GM12878 (cell line): Measurements from ENCODE around the gene KLRC2. TPM values are rescaled to one million over a fixed set of nuclear protein-coding genes. Genes with fewer than 3 reads are reported as not detected.
A peak's percentile ranks its signal among the peaks of the same experiment; 100 is the strongest.

ENCODE experiments used
- BRCA1 ChIP-seq: IDR thresholded peaks from 2 replicates; pipeline ENCODE4 v1.6.1; 2011; ENCODE audit warnings: low read depth, low read length, improper control_type of control experiment
- CEBPB ChIP-seq, 2 experiments: fragments of 150-350 bp in 1 of 2; IDR thresholded peaks; 2 replicates each; pipeline ENCODE4 v1.6.1; 2012 to 2014; ENCODE audit warnings: low read depth in 2 of 2, low read length in 2 of 2, borderline replicate concordance in 1 of 2, inconsistent platforms in 1 of 2
- EGR1 ChIP-seq, 2 experiments: IDR thresholded peaks; 1 replicate in 1 of 2; 2 replicates in 1 of 2; pipeline ENCODE4 v1.6.1; 2011 to 2012; ENCODE audit warnings: low read depth in 2 of 2, low read length in 2 of 2, borderline replicate concordance in 1 of 2, mild to moderate bottlenecking in 1 of 2, moderate library complexity in 1 of 2
- EZH2 ChIP-seq: IDR thresholded peaks from 2 replicates; pipeline ENCODE4 v1.6.1; 2012; ENCODE audit warnings: low read depth, mild to moderate bottlenecking, control low read depth, inconsistent platforms, low read length, borderline replicate concordance; ENCODE audit not compliant: control insufficient read depth
- HCFC1 ChIP-seq: fragments of 150-350 bp; IDR thresholded peaks from 2 replicates; pipeline ENCODE4 v1.6.1; 2014; ENCODE audit warnings: low read length
- MYC ChIP-seq: IDR thresholded peaks from 2 replicates; pipeline ENCODE4 v1.6.1; 2011; ENCODE audit warnings: mild to moderate bottlenecking, low read length, moderate library complexity, inconsistent platforms; ENCODE audit not compliant: insufficient read depth, insufficient replicate concordance, insufficient read length, severe bottlenecking
- NFYA ChIP-seq: IDR thresholded peaks from 2 replicates; pipeline ENCODE4 v1.6.1; 2011; ENCODE audit warnings: low read depth, mild to moderate bottlenecking, low read length, improper control_type of control experiment, borderline replicate concordance
- PBX3 ChIP-seq: IDR thresholded peaks from 2 replicates; pipeline ENCODE4 v1.6.1; 2011; ENCODE audit warnings: mild to moderate bottlenecking, low read depth, low read length, moderate library complexity; ENCODE audit not compliant: insufficient replicate concordance
- POLR2AphosphoS5 ChIP-seq: IDR thresholded peaks from 2 replicates; pipeline ENCODE4 v1.6.1; 2011; ENCODE audit warnings: mild to moderate bottlenecking, low read length, inconsistent platforms
- RAD51 ChIP-seq: fragments of 450-650 bp; IDR thresholded peaks from 2 replicates; pipeline ENCODE4 v1.6.1; 2016; ENCODE audit warnings: moderate library complexity, mild to moderate bottlenecking, inconsistent platforms
- RBBP5 ChIP-seq: fragments of 200-600 bp; sonication (generic); conservative IDR thresholded peaks from 2 replicates; pipeline ENCODE4 v1.6.1; 2016
- SMAD1 ChIP-seq: fragments of 450-650 bp; IDR thresholded peaks from 2 replicates; pipeline ENCODE4 v1.6.1; 2018; ENCODE audit warnings: mild to moderate bottlenecking, low read depth; ENCODE audit not compliant: partially characterized antibody
- SP1 ChIP-seq: IDR thresholded peaks from one replicate; pipeline ENCODE4 v1.6.1; 2011; ENCODE audit warnings: low read depth, low read length
- WRNIP1 ChIP-seq: IDR thresholded peaks from 2 replicates; pipeline ENCODE4 v1.6.1; 2011; ENCODE audit warnings: low read depth, low read length, improper control_type of control experiment, borderline replicate concordance
- ZNF207 ChIP-seq: fragments of 450-650 bp; IDR thresholded peaks from 2 replicates; pipeline ENCODE4 v1.6.1; 2014; ENCODE audit warnings: antibody characterized with exemption, mild to moderate bottlenecking, borderline replicate concordance
- polyA plus RNA-seq, 11 experiments: library from polyadenylated mRNA; depleted of rRNA in 4 of 11; unstranded in 6 of 11; stranded (reverse) in 5 of 11; fragments of >200 nt; fragmentation: Nextera tagmentation in 4 of 11; fragmentation: Illumina TruSeq in 1 of 11; extraction: Ambion mirVana in 4 of 11; extraction: Trizol in 1 of 11; gene quantifications; 1 replicate in 1 of 11; 2 replicates in 10 of 11; pipeline versions ENCODE4 v1.2.1 to v1.2.3, GENCODE V29; 2011 to 2016; ENCODE audit warnings: inconsistent platforms in 2 of 11, missing spikeins in 2 of 11, low read depth in 1 of 11
- total RNA-seq, 4 experiments: library from RNA; depleted of rRNA in 3 of 4; stranded (reverse); fragments of >200 nt in 3 of 4; fragmentation: Illumina TruSeq in 1 of 4; extraction: Trizol in 1 of 4; gene quantifications; 2 replicates each; pipeline versions ENCODE4 v1.2.1 to v1.2.3, GENCODE V29; 2013 to 2021
- TF ChIP-seq, protein P1 (sequence below): IDR thresholded peaks from 2 replicates; pipeline ENCODE4 v1.6.1; 2012; ENCODE audit warnings: mild to moderate bottlenecking, low read depth, low read length
- TF ChIP-seq, protein P2 (sequence below): fragments of 450-650 bp; formaldehyde crosslinking; IDR thresholded peaks from 2 replicates; pipeline ENCODE4 v1.4.0; 2020; ENCODE audit warnings: mild to moderate bottlenecking, moderate library complexity
- TF ChIP-seq, protein P3 (sequence below): fragments of 150-350 bp; IDR thresholded peaks from 2 replicates; pipeline ENCODE4 v1.6.1; 2016; ENCODE audit warnings: low read depth, low read length

Gene KLRC2
- total and polyA plus RNA-seq, 10 of the 15 experiments (the other 5 are each of a cell fraction or from before 2014, with no cell fraction given) = 0.15 to 0.40 (median 0.20) TPM; not detected in 5

- TF ChIP-seq, protein P1, sequence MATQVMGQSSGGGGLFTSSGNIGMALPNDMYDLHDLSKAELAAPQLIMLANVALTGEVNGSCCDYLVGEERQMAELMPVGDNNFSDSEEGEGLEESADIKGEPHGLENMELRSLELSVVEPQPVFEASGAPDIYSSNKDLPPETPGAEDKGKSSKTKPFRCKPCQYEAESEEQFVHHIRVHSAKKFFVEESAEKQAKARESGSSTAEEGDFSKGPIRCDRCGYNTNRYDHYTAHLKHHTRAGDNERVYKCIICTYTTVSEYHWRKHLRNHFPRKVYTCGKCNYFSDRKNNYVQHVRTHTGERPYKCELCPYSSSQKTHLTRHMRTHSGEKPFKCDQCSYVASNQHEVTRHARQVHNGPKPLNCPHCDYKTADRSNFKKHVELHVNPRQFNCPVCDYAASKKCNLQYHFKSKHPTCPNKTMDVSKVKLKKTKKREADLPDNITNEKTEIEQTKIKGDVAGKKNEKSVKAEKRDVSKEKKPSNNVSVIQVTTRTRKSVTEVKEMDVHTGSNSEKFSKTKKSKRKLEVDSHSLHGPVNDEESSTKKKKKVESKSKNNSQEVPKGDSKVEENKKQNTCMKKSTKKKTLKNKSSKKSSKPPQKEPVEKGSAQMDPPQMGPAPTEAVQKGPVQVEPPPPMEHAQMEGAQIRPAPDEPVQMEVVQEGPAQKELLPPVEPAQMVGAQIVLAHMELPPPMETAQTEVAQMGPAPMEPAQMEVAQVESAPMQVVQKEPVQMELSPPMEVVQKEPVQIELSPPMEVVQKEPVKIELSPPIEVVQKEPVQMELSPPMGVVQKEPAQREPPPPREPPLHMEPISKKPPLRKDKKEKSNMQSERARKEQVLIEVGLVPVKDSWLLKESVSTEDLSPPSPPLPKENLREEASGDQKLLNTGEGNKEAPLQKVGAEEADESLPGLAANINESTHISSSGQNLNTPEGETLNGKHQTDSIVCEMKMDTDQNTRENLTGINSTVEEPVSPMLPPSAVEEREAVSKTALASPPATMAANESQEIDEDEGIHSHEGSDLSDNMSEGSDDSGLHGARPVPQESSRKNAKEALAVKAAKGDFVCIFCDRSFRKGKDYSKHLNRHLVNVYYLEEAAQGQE = no peak
- TF ChIP-seq BRCA1 = no peak
- TF ChIP-seq EGR1 (IDR thresholded peaks at IDR 0.05; ENCODE audit: borderline replicate concordance in 1 of 2, low read depth in 2 of 2, low read length in 2 of 2) = no peak
- TF ChIP-seq SMAD1 = peak; percentile 83
- no peak for TF ChIP-seq WRNIP1
- no peak for TF ChIP-seq EZH2
- peak; percentile 15 for TF ChIP-seq SP1
- no peak for TF ChIP-seq MYC
- TF ChIP-seq NFYA = no peak
- TF ChIP-seq, protein P2, sequence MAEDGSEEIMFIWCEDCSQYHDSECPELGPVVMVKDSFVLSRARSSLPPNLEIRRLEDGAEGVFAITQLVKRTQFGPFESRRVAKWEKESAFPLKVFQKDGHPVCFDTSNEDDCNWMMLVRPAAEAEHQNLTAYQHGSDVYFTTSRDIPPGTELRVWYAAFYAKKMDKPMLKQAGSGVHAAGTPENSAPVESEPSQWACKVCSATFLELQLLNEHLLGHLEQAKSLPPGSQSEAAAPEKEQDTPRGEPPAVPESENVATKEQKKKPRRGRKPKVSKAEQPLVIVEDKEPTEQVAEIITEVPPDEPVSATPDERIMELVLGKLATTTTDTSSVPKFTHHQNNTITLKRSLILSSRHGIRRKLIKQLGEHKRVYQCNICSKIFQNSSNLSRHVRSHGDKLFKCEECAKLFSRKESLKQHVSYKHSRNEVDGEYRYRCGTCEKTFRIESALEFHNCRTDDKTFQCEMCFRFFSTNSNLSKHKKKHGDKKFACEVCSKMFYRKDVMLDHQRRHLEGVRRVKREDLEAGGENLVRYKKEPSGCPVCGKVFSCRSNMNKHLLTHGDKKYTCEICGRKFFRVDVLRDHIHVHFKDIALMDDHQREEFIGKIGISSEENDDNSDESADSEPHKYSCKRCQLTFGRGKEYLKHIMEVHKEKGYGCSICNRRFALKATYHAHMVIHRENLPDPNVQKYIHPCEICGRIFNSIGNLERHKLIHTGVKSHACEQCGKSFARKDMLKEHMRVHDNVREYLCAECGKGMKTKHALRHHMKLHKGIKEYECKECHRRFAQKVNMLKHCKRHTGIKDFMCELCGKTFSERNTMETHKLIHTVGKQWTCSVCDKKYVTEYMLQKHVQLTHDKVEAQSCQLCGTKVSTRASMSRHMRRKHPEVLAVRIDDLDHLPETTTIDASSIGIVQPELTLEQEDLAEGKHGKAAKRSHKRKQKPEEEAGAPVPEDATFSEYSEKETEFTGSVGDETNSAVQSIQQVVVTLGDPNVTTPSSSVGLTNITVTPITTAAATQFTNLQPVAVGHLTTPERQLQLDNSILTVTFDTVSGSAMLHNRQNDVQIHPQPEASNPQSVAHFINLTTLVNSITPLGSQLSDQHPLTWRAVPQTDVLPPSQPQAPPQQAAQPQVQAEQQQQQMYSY = no peak
- TF ChIP-seq RAD51 = peak; percentile 29; the same call in 1 of the 2 replicates
- TF ChIP-seq CEBPB (IDR thresholded peaks at IDR 0.05; ENCODE audit: borderline replicate concordance in 1 of 2, low read depth in 2 of 2, low read length in 2 of 2) = no peak
- TF ChIP-seq PBX3 = no peak
- TF ChIP-seq HCFC1 = no peak
- TF ChIP-seq, protein P3, sequence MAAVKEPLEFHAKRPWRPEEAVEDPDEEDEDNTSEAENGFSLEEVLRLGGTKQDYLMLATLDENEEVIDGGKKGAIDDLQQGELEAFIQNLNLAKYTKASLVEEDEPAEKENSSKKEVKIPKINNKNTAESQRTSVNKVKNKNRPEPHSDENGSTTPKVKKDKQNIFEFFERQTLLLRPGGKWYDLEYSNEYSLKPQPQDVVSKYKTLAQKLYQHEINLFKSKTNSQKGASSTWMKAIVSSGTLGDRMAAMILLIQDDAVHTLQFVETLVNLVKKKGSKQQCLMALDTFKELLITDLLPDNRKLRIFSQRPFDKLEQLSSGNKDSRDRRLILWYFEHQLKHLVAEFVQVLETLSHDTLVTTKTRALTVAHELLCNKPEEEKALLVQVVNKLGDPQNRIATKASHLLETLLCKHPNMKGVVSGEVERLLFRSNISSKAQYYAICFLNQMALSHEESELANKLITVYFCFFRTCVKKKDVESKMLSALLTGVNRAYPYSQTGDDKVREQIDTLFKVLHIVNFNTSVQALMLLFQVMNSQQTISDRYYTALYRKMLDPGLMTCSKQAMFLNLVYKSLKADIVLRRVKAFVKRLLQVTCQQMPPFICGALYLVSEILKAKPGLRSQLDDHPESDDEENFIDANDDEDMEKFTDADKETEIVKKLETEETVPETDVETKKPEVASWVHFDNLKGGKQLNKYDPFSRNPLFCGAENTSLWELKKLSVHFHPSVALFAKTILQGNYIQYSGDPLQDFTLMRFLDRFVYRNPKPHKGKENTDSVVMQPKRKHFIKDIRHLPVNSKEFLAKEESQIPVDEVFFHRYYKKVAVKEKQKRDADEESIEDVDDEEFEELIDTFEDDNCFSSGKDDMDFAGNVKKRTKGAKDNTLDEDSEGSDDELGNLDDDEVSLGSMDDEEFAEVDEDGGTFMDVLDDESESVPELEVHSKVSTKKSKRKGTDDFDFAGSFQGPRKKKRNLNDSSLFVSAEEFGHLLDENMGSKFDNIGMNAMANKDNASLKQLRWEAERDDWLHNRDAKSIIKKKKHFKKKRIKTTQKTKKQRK = no peak
- no peak; the same call in 1 of the 2 replicates for TF ChIP-seq ZNF207
- TF ChIP-seq RBBP5 = no peak
- TF ChIP-seq POLR2AphosphoS5 = no peak
Observed at GRCh38 chr12:10392394-10392930, 43.3 kb downstream of the KLRC2 start (continued).
